HG03159 (cell line): Measurements from ENCODE around the gene CMTM5.
"Not testable (repeated sequence)": the region's sequence is repeated elsewhere in the genome, so short reads cannot be mapped to it uniquely, and the experiment has no call there.

Source experiments
- ATAC-seq: cut with Tn5 transposase; IDR thresholded peaks from one replicate; pipeline ENCODE4 v1.9.1; 2021; ENCODE audit warnings: mild to moderate bottlenecking, moderate library complexity; ENCODE audit not compliant: unreplicated experiment

The CMTM5 gene

DNA sequence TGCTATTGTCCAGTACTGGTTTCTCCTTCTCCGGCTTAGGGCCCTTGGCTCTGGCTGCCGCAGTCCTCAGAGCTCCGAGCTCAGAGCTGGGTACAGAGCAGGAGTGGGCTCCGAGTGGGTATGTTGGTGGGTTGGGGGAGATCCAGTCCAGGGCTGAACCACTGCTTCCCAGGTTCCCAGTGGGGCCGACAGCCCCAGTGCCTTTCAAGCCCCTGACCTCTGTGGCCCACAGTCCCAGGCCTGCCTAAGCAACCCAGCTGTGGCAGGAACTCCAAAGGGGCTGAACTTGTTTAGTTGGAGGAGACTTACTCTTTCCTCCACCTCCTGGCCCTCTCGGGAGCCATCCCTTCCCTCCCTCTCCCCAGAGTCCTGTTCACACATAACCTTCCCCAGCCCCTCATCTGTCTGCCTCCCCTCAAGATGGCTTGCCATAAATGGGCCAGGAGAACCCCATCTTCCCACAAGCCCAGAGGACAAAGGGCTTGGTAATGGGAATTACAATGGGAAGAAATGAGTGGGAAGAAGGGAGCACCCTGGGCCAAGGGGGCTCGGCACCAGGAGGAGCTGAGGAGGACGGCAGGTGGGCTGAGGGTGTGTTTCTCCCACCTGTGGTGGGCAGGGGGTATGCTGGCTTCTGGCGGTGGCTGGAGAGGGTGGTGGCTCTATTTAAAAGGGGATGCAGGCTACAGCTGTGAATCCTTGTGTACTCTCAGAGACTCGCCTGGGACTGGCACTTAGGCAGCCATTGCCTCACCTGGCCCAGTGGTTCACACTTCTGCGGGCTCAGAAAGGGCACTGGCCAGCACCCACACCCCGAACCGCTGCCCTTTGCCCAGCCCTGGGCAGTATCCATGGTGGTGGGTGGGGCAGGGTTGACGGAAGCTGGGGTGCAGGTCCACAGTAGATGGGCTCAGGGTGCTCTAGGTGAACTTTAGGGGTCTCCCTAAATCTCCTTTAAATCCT lies 35.0 kb downstream of the CMTM5 start:
- no peak for ATAC-seq

DNA sequence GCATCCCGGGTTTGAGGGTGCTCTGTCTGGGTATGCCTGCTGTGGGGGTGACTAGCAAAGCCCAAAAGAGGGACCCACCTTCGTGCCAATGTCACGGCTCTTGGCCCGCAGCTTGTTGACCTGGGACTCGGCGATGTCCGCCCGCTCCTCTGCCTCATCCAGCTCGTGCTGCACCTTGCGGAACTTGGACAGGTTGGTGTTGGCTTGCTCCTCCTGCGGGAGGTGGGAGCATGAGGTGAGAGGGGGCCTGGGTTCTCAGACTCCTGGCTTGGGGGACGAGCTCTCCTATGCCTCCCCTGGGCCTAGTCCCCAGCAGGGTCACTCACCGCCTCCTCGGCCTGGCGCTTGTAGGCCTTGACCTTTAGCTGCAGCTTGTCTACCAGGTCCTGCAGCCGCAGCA lies 36.8 kb downstream of the CMTM5 start:
- ATAC-seq: no peak

DNA sequence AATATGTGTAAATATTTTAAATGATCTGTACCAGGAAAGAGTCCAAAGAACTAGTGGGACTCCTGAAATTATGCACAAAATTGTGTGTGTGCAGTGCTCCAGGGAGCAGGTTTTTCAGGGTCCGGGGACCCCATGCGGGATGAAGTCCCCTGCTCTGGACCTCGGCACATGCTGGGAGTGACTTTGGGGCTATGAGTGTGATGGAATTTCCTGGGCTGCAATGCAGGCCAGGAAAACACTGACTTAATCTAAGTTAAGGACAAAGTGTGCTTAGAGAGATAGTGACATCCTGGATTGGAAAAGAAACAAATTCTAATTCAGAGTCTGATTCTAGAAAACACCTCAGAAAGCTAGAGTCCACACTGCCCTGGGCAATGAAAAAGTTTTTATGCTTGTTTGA lies 37.4 kb downstream of the CMTM5 start:
- ATAC-seq: no peak

DNA sequence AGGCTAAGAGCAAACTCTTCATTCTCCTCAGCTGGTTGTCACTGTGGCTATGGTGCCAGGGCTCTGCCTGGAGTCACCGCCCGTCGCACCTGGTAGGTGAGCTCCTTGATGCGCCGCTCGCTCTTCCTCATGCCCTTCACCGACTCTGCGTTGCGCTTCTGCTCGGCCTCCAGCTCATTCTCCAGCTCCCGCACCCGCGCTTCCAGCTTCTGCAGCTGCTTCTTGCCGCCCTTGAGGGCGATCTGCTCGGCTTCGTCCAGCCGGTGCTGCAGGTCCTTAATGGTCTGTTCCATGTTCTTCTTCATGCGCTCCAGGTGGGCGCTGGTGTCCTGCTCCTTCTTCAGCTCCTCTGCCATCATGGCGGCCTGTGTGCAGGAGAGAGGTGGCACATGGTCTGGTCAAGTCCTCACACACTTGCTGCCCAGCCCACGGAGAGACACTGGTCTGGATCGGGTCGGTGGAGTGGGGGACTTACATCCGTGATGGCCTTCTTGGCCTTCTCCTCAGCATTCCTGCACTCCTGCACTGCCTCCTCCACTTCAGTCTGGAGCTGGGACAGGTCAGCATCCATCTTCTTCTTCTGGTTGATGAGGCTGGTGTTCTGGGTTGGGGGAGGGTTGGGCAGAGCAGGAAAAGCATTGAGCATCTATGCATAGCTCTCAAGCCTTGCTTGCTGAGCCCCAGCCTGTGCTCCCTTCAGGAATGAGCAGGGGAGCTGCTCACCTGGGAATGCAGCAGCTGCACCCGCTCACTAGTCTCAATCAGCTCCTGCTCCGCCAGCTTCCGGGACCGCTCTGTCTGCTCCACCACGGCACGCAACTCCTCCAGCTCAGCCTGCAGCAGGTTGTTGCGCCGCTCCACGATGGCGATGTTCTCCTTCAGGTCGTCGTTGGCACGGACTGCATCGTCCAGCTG lies 38.3 kb downstream of the CMTM5 start:
- ATAC-seq: no peak

DNA sequence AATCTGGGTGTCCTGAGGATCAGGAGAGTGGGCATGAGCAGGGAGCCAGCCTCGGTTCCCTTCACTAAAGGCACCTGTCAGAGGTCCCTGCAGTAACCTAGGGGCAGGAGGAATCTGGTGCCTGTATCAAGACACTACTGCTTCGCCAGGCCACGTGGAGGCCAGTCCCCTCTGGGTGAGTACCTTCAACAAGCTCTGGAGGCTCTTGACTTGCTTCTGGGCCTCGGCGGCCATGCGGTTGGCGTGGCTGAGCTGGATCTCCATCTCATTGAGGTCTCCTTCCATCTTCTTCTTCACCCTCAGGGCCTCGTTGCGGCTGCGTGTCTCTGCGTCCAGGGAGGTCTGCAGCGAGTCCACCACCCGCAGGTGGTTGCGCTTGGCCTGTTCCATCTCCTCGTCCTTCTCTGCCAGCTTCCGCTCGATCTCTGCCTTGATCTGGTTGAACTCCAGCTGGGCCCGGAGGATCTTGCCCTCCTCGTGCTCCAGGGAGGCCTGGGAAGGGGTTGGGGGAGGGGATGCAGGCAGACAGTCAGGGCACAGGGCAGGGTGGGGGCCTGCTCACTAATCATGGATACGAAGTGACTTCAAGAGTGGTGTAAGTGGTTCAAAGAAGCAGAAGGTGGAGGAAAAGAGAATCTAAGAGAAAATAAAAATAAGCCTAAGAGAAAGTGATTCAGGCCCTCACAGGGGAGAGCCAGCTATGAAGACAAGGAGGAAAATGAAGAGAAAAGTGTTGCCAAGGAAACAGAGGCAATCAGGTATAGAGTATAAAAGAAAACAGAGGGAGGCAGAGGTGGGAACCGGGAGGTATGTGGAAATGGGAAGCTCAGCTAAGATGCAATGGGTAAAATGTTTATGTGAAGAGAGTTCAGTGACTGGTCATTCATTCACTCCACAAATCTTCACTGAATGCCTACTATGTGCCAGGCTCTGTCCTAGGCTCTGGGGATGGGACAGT lies 39.3 kb downstream of the CMTM5 start:
- ATAC-seq: no peak

DNA sequence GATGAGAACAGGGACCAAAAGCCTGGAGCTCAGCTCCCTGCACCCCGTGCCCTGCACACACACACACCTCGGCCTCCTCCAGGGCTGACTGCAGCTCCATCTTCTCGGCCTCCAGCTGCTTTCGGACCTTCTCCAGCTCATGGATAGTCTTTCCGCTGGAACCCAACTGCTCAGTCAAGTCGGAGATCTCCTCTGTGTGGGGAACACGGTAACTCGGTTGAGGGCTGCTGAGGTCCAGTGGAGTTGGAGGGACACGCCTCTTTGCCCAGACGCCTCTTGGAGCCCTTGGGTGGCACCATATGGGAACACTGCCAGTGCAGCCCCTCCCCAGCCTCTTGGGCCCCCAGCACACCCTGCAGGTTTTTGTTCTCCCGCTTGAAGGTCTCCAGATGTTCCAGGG lies 40.0 kb downstream of the CMTM5 start:
- no peak for ATAC-seq

DNA sequence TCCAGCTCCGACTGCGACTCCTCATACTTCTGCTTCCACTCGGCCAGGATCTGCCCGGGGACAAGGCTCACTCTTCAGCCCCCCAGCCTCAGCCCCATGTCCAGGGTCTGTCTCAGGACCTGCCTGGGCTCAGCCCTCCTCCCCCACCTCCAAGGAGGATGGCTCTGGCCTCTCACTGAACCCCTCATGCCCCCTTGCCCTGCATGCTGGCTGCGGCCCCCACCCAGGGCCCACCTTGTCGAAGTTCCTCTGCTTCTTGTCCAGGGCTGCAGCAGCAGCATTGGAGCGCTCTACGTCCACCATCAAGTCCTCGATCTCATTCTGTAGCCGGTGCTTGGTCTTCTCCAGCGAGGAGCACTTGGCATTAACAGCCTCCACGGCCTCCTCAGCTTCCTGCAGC lies 40.4 kb downstream of the CMTM5 start:
- ATAC-seq: not testable (repeated sequence)

DNA sequence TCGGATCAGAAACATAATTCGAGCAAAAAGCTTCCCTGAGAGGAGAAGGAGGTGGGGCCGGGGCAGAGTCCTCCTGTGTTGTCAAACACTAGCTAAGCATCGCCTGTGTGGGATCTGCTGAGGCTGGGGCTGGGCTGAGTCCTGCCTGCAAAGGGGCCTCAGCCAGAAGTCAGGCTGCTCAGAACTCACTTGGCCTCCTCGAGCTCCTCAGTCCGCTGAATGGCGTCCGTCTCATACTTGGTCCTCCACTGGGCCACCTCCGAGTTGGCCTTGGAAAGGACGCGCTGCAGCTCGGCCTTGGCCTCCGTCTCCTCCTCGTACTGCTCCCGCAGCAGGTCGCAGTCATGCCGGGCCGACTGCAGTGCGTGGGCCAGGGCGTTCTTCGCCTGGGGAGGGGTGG lies 41.2 kb downstream of the CMTM5 start:
- no peak for ATAC-seq

DNA sequence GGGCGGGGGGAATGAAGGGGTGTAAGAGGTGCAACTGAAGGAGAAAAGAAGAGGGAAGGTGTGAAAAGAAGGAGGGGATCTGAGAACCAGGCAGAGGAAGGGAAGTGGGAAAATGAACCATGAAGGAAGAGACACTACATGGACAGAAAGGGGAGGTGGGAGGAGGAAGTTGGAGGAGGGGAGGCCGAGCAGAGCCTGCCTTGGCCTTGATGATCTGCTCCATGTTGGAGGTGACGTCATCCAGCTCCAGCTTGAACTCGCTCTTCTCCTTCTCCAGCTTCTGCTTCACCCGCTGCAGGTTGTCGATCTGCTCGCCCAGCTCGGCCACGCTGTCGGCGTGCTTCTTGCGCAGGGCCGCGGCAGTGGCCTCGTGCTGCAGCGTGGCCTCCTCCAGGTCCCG lies 42.8 kb downstream of the CMTM5 start:
- not testable (repeated sequence) for ATAC-seq

DNA sequence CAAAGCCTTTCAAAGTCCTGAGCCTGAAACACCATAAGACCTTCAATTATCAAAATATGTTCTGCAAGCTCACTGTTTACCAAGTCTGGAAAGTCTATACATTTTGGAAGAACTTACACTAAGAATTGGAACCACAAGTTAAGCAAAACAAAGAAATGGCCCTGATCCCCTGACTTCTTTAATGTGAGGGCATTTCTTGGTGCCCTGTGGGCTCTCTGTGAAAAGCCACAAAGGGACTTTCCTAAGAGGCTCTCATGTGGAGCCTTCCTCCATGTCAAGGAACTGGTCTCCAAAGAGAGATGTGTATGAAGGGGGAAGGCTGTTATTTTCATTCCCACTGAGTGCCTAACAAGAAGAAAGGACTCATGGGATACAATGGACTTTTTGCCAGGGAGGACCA lies 44.7 kb downstream of the CMTM5 start:
- ATAC-seq: no peak

DNA sequence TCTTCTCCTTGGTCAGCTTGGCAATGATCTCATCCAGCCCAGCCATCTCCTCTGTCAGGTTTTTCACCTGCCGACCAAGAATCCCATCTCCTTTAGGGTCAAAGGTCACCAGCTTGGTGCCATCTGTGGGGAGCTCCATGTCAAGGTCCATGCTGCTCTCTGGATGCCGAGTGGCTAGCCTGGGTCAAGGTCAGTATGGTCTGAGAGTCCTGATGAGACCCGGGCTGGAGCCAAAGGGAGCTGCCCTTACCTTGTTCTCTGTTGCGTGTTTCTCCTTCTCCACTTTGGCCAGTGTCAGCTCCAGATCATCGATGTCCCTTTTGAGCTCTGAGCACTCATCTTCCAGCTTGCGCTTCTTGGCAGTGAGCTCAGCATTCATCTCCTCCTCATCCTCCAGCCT lies 46.8 kb downstream of the CMTM5 start:
- ATAC-seq: no peak

DNA sequence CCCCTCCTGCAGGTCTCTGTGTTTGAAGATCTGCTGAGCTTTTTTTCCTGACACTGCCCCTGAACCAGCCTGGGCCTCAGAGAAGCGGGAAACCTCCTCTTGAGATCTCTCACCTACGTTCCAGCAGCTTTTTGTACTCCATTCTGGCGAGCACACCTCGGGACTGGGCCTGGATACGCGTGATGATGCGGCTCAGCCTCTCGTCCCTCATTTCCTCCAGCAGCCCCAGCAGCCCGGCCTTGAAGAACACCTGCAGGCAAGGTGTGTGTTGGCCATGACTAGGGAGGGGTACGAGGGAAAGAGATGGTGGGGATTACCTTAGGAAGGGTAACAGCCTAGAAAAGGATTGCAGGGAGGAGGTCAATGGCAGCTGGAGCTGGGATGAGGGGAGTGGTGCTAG lies 48.3 kb downstream of the CMTM5 start:
- ATAC-seq: no peak

DNA sequence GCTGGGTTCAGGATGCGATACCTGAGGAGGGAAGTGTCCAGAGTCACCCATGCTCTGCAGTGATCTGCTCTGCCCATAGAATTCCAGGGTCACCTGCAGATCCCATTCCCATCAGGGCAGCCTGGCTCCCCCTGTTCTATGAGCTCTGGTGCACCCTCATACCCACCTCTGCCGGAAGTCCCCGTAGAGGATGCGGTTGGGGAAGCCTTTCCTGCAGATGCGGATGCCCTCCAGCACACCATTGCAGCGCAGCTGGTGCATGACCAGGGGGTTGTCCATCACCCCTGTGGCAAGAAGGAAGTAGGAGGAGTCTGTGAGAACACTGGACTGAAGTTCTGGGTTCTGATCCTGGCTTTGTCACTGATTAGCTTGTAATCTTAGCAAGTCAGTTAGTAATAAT lies 49.0 kb downstream of the CMTM5 start:
- not testable (repeated sequence) for ATAC-seq

DNA sequence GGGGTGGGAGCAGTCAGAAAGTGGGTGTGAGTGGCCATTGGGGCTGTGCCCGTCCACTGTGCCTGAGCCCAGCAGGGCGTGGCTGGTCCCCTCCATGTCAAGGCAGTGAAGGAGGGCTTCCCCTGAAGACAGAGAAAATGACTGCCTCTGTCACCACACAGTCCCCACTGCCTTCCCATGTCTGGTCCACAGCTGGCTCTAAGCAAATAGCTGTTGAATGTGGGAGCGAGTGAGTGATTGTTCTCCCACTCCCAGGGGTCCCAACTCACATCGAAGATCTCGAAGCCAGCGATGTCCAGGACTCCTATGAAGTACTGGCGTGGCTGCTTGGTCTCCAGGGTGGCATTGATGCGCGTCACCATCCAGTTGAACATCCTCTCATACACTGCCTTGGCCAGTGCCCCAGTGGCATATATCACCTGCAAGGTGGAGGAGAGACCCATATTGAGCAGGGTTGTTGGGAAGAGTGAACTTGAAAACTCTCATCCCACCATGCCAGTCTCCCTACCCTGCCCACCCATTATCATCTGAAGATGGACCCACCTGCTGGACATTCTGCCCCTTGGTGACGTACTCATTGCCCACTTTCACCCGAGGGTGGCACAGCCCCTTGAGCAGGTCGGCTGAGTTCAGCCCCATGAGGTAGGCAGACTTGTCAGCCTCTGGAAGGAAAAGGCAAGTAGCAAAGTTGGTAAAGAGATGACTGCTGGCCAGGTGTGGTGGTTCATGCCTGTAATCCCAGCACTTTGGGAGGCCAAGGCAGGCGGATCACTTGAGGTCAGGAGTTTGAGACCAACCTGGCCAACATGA lies 52.0 kb downstream of the CMTM5 start:
- ATAC-seq: no peak
